Ishikawa (cell line): ENCODE measurements around the gene NELL1.

Experiments used
- CEBPB ChIP-seq: IDR thresholded peaks from 2 replicates; pipeline ENCODE4 v1.6.1; 2012
- CREB1 ChIP-seq: IDR thresholded peaks from 2 replicates; pipeline ENCODE4 v1.6.1; 2012; ENCODE audit warnings: low read depth
- EGR1 ChIP-seq: IDR thresholded peaks from 2 replicates; pipeline ENCODE4 v1.6.1; 2012
- EP300 ChIP-seq: IDR thresholded peaks from 2 replicates; pipeline ENCODE4 v1.6.1; 2012; ENCODE audit warnings: borderline replicate concordance
- FOXM1 ChIP-seq: IDR thresholded peaks from 2 replicates; pipeline ENCODE4 v1.6.1; 2012; ENCODE audit warnings: low read depth, borderline replicate concordance
- NFIC ChIP-seq: IDR thresholded peaks from 2 replicates; pipeline ENCODE4 v1.6.1; 2012
- RAD21 ChIP-seq: IDR thresholded peaks from 2 replicates; pipeline ENCODE4 v1.6.1; 2012; ENCODE audit warnings: low read depth
- TAF1 ChIP-seq: IDR thresholded peaks from 2 replicates; pipeline ENCODE4 v1.6.1; 2012; ENCODE audit warnings: low read depth, mild to moderate bottlenecking
- TCF12 ChIP-seq: IDR thresholded peaks from 2 replicates; pipeline ENCODE4 v1.6.1; 2012; ENCODE audit warnings: low read depth
- TEAD4 ChIP-seq: IDR thresholded peaks from 2 replicates; pipeline ENCODE4 v1.6.1; 2012
- USF1 ChIP-seq: IDR thresholded peaks from 2 replicates; pipeline ENCODE4 v1.6.1; 2012
- YY1 ChIP-seq: IDR thresholded peaks from 2 replicates; pipeline ENCODE4 v1.6.1; 2012; ENCODE audit warnings: low read depth
- ZBTB7A ChIP-seq: IDR thresholded peaks from 2 replicates; pipeline ENCODE4 v1.6.1; 2012; ENCODE audit warnings: low read depth
- TF ChIP-seq, protein P1 (sequence below): IDR thresholded peaks from 2 replicates; pipeline ENCODE4 v1.6.1; 2012
- TF ChIP-seq, protein P2 (sequence below): IDR thresholded peaks from 2 replicates; pipeline ENCODE4 v1.6.1; 2012; ENCODE audit warnings: low read depth, mild to moderate bottlenecking

NELL1 gene

DNA sequence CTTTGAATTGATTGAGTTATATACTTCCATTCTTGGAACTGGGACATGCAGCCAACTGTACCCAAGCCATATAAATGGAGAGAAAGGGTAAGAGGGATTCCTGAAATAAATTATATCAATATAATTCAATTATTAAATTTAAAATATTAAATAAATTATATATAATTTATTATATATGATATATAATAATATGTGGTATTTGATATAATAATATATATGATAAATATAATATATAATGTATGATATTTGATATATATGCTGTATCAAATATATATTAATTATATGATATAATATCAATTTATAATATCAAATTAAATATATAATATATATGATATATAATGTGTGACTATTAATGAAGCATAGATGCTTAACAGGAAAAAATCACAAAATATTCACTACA is 677.0 kb downstream of the NELL1 start:
- no peak for TF ChIP-seq TCF12

- TF ChIP-seq, protein P1, sequence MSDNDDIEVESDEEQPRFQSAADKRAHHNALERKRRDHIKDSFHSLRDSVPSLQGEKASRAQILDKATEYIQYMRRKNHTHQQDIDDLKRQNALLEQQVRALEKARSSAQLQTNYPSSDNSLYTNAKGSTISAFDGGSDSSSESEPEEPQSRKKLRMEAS = no peak
- TF ChIP-seq, protein P2, sequence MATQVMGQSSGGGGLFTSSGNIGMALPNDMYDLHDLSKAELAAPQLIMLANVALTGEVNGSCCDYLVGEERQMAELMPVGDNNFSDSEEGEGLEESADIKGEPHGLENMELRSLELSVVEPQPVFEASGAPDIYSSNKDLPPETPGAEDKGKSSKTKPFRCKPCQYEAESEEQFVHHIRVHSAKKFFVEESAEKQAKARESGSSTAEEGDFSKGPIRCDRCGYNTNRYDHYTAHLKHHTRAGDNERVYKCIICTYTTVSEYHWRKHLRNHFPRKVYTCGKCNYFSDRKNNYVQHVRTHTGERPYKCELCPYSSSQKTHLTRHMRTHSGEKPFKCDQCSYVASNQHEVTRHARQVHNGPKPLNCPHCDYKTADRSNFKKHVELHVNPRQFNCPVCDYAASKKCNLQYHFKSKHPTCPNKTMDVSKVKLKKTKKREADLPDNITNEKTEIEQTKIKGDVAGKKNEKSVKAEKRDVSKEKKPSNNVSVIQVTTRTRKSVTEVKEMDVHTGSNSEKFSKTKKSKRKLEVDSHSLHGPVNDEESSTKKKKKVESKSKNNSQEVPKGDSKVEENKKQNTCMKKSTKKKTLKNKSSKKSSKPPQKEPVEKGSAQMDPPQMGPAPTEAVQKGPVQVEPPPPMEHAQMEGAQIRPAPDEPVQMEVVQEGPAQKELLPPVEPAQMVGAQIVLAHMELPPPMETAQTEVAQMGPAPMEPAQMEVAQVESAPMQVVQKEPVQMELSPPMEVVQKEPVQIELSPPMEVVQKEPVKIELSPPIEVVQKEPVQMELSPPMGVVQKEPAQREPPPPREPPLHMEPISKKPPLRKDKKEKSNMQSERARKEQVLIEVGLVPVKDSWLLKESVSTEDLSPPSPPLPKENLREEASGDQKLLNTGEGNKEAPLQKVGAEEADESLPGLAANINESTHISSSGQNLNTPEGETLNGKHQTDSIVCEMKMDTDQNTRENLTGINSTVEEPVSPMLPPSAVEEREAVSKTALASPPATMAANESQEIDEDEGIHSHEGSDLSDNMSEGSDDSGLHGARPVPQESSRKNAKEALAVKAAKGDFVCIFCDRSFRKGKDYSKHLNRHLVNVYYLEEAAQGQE = no peak
- TF ChIP-seq CEBPB (no peak), USF1 (no peak), NFIC (no peak), FOXM1 (no peak), EGR1 (no peak), RAD21 (no peak), CREB1 (no peak), TAF1 (no peak), EP300 (no peak), YY1 (no peak), TCF12 (no peak), TEAD4 (no peak), ZBTB7A (no peak)
Observed at GRCh38 chr11:21350613-21351012, 681.2 kb downstream of the NELL1 start.

GRCh38 chr11:21353425-21353824 is 684.0 kb downstream of the NELL1 start:
- TF ChIP-seq EGR1 (no peak), CEBPB (no peak), TAF1 (no peak), TEAD4 (no peak), NFIC (no peak), FOXM1 (no peak), YY1 (no peak), EP300 (no peak)
- TF ChIP-seq, protein P1 = no peak
- TF ChIP-seq, protein P2 = no peak

DNA sequence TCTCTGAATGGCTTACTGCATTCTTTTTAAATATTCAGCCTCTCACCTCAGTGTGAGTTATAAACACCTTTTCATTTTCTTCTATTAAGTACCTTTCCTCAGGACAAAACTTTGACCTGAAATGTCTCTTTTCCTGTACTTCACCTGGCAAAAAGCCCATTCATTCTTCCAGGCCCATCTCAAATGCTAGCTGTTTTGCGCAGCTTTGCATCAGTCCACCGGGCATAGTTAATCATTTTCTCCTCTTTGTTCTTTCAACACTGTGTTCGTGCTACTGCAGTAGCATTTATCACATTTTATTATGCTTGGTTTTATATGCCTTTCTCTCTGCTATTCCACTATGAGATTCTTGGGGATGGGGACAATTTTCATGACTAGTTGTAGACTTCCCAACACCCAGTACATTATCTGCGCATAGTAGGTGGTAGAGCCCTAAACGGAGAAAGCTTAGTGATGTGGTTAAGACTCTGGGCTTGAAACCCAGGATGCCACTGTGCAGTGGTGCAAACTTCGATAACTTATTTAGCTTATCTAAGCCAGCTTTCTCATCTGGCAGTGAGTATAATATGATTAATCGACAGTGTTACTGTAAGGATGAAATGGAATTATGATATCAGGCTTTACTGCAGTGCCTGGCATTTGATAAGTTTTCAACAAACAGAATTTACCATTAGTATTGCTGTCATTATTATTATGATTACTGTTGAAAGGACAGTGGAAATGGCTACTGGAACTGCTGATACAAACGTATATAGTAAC is 695.7 kb downstream of the NELL1 start:
- TF ChIP-seq, protein P2 = no peak
- TF ChIP-seq TCF12 (no peak), USF1 (no peak), CREB1 (no peak), FOXM1 (no peak), ZBTB7A (no peak), YY1 (no peak), CEBPB (no peak), TEAD4 (no peak), EGR1 (no peak), NFIC (no peak), EP300 (no peak), TAF1 (no peak), RAD21 (no peak)
- TF ChIP-seq, protein P1 = no peak
